RWPE2 (cell line): Measurements from ENCODE around the gene PARVB.

Experiments used
- ATAC-seq: fragments of 200-7000 bp; cut with Tn5 transposase; 3 replicates; pipeline ENCODE4 v1.9.1; 2021; ENCODE audit warnings: low read depth
- DNase-seq: peaks from one replicate; pipeline ENCODE4 v3.0.0-alpha.2; 2020; ENCODE audit warnings: low spot score
- H3K27ac ChIP-seq: fragments of 450-650 bp; 2 replicates; pipeline ENCODE4 v1.5.1; 2017; ENCODE audit warnings: mild to moderate bottlenecking; ENCODE audit not compliant: poor library complexity, severe bottlenecking
- H3K27me3 ChIP-seq: fragments of 250-450 bp; sonication (Bioruptor Pico); 2 replicates; pipeline ENCODE4 v1.5.1; 2021; ENCODE audit warnings: mild to moderate bottlenecking, moderate library complexity; ENCODE audit not compliant: insufficient read depth, poor library complexity, severe bottlenecking
- H3K36me3 ChIP-seq: fragments of 250-450 bp; sonication (Bioruptor Pico); 2 replicates; pipeline ENCODE4 v1.5.1; 2020; ENCODE audit warnings: low read depth, mild to moderate bottlenecking, moderate library complexity
- H3K4me1 ChIP-seq: fragments of 250-450 bp; sonication (Bioruptor Pico); 2 replicates; pipeline ENCODE4 v1.5.1; 2021; ENCODE audit warnings: mild to moderate bottlenecking, moderate library complexity; ENCODE audit not compliant: insufficient read depth, poor library complexity, severe bottlenecking
- H3K4me3 ChIP-seq: fragments of 250-450 bp; sonication (Bioruptor Pico); 2 replicates; pipeline ENCODE4 v1.5.1; 2021; ENCODE audit warnings: mild to moderate bottlenecking, moderate library complexity; ENCODE audit not compliant: severe bottlenecking
- H3K9me3 ChIP-seq: fragments of 250-450 bp; sonication (Bioruptor Pico); 2 replicates; pipeline ENCODE4 v1.5.1; 2021; ENCODE audit warnings: mild to moderate bottlenecking, moderate library complexity; ENCODE audit not compliant: severe bottlenecking
- CTCF ChIP-seq: fragments of 450-650 bp; IDR thresholded peaks from one replicate; pipeline ENCODE4 v1.5.1; 2017; ENCODE audit warnings: mild to moderate bottlenecking, moderate library complexity; ENCODE audit not compliant: poor library complexity, severe bottlenecking

PARVB gene

GRCh38 chr22:44029069-44029468, 5.0 kb downstream of the PARVB start:
- ATAC-seq, result no peak
- H3K27ac ChIP-seq, result no peak overlapping the region

GRCh38 chr22:44030051-44030701, 6.1 kb downstream of the PARVB start:
- TF ChIP-seq CTCF, result no peak
- no peak overlapping the region for H3K4me3 ChIP-seq

More at GRCh38 chr22:44029069-44029468, 5.0 kb downstream of the PARVB start:
- H3K4me1 ChIP-seq, result no peaks in the 10 kb centered on the region
- no peak for DNase-seq
- no peaks in the 10 kb centered on the region for H3K27me3 ChIP-seq
- no peaks in the 10 kb centered on the region for H3K9me3 ChIP-seq
- TF ChIP-seq CTCF, result no peak
- no peaks in the 10 kb centered on the region for H3K36me3 ChIP-seq
- H3K4me3 ChIP-seq, result no peak overlapping the region

GRCh38 chr22:44030702-44031082, 6.6 kb downstream of the PARVB start:
- Histone ChIP-seq H3K36me3 (no peaks in the 10 kb centered on the region), H3K27ac (no peak overlapping the region), H3K9me3 (no peaks in the 10 kb centered on the region), H3K4me1 (no peaks in the 10 kb centered on the region), H3K27me3 (no peaks in the 10 kb centered on the region), H3K4me3 (no peak overlapping the region)
- no peak for TF ChIP-seq CTCF
- no peak for DNase-seq
- ATAC-seq, result no peak

More at GRCh38 chr22:44030051-44030701, 6.1 kb downstream of the PARVB start:
- H3K27ac ChIP-seq, result no peak overlapping the region
- H3K9me3 ChIP-seq, result no peaks in the 10 kb centered on the region
- H3K4me1 ChIP-seq, result no peaks in the 10 kb centered on the region
- no peaks in the 10 kb centered on the region for H3K27me3 ChIP-seq
- ATAC-seq, result no peak
- DNase-seq, result no peak
- H3K36me3 ChIP-seq, result no peaks in the 10 kb centered on the region

- Histone ChIP-seq H3K27ac (no peak overlapping the region), H3K27me3 (no peaks in the 10 kb centered on the region), H3K9me3 (no peaks in the 10 kb centered on the region), H3K4me3 (no peak overlapping the region), H3K36me3 (no peaks in the 10 kb centered on the region), H3K4me1 (no peaks in the 10 kb centered on the region)
- no peak for TF ChIP-seq CTCF
- no peak for DNase-seq
- ATAC-seq, result no peak
Measured at GRCh38 chr22:44031158-44031952, 7.3 kb downstream of the PARVB start.
